K562 (cell line): ENCODE data around the gene PCK1.

Experiments used
- CBX5 ChIP-seq: IDR thresholded peaks from 2 replicates; pipeline ENCODE4 v1.6.1; 2014; ENCODE audit warnings: low read depth, borderline replicate concordance
- DNMT1 ChIP-seq: fragments of 450-650 bp; IDR thresholded peaks from 2 replicates; pipeline ENCODE4 v1.6.1; 2016; ENCODE audit warnings: antibody characterized with exemption, mild to moderate bottlenecking
- E2F1 ChIP-seq: sonication (generic); formaldehyde crosslinking; IDR thresholded peaks from 2 replicates; pipeline ENCODE4 v1.8.1; 2023; ENCODE audit warnings: mild to moderate bottlenecking, missing genetic modification reagents, moderate library complexity
- E2F3 ChIP-seq: fragments of 250-450 bp; sonication (Bioruptor Pico); IDR thresholded peaks from 2 replicates; pipeline ENCODE4 v1.4.0; 2020; ENCODE audit warnings: mild to moderate bottlenecking
- EP300 ChIP-seq: IDR thresholded peaks from 2 replicates; pipeline ENCODE4 v1.6.1; 2012; ENCODE audit warnings: low read length, improper control_type of control experiment
- HDAC2 ChIP-seq: fragments of 450-650 bp; IDR thresholded peaks from 2 replicates; pipeline ENCODE4 v1.6.1; 2016; ENCODE audit warnings: mild to moderate bottlenecking
- KDM1A ChIP-seq, 2 experiments: fragments of 450-650 bp; IDR thresholded peaks; 2 replicates each; pipeline ENCODE4 v1.6.1; 2016; ENCODE audit warnings: mild to moderate bottlenecking in 2 of 2
- NELFE ChIP-seq: IDR thresholded peaks from 2 replicates; pipeline ENCODE4 v1.6.1; 2011; ENCODE audit warnings: mild to moderate bottlenecking; ENCODE audit not compliant: insufficient read depth, insufficient read length
- POLR2AphosphoS5 ChIP-seq: IDR thresholded peaks from 2 replicates; pipeline ENCODE4 v1.6.1; 2011; ENCODE audit warnings: mild to moderate bottlenecking, low read depth, low read length, moderate library complexity; ENCODE audit not compliant: control insufficient read depth, insufficient read depth
- PURB ChIP-seq: sonication (generic); formaldehyde crosslinking; IDR thresholded peaks from 2 replicates; pipeline ENCODE4 v1.9.0; 2021; ENCODE audit warnings: low read depth, mild to moderate bottlenecking, missing genetic modification reagents
- ZNF23 ChIP-seq: fragments of 250-450 bp; sonication (Bioruptor Pico); IDR thresholded peaks from 2 replicates; pipeline ENCODE4 v1.4.0; 2020; ENCODE audit warnings: mild to moderate bottlenecking
- TF ChIP-seq, protein P1 (sequence below), 3 experiments: IDR thresholded peaks in 2 of 3; conservative IDR thresholded peaks in 1 of 3; 2 replicates each; pipeline ENCODE4 v1.5.1; 2011 to 2012; ENCODE audit warnings: low read length in 3 of 3, mild to moderate bottlenecking in 3 of 3, control low read depth in 2 of 3, improper control_type of control experiment in 1 of 3, inconsistent platforms in 1 of 3, low read depth in 1 of 3, mixed read lengths in 1 of 3, moderate library complexity in 1 of 3; ENCODE audit not compliant: insufficient read depth in 2 of 3

DNA sequence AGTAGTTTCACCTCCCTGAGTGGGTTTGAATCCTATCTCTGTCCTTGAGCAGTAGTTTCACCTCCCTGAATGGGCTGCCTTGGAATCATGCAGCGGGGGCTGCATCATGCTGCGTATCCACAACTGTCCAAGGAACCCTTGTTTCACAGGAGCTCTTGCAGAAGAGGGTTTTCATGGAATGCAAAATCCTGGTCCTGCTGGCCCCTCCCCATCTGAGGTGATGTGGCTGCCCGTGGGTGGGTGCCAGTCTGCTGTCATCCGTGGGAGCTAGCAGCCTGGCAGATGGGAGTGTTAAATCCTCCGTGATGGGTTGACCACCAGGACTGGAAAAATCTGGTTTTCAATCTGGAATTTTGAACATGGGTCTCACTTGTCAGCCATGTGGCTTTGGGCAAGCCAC lies 37.6 kb downstream of the PCK1 start:
- no peak for TF ChIP-seq EP300
- no peak for TF ChIP-seq E2F3 (CRISPR knock-in tag)
- TF ChIP-seq DNMT1: no peak
- no peak for TF ChIP-seq PURB (CRISPR knock-in tag)
- TF ChIP-seq HDAC2: no peak
- TF ChIP-seq KDM1A (IDR thresholded peaks at IDR 0.05): no peak
- no peak for TF ChIP-seq NELFE
- TF ChIP-seq ZNF23 (CRISPR knock-in tag): no peak
- TF ChIP-seq POLR2AphosphoS5: no peak
- TF ChIP-seq, protein P1, sequence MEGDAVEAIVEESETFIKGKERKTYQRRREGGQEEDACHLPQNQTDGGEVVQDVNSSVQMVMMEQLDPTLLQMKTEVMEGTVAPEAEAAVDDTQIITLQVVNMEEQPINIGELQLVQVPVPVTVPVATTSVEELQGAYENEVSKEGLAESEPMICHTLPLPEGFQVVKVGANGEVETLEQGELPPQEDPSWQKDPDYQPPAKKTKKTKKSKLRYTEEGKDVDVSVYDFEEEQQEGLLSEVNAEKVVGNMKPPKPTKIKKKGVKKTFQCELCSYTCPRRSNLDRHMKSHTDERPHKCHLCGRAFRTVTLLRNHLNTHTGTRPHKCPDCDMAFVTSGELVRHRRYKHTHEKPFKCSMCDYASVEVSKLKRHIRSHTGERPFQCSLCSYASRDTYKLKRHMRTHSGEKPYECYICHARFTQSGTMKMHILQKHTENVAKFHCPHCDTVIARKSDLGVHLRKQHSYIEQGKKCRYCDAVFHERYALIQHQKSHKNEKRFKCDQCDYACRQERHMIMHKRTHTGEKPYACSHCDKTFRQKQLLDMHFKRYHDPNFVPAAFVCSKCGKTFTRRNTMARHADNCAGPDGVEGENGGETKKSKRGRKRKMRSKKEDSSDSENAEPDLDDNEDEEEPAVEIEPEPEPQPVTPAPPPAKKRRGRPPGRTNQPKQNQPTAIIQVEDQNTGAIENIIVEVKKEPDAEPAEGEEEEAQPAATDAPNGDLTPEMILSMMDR (IDR thresholded peaks at IDR 0.05 in 2 of 3, conservative IDR thresholded peaks at IDR 0.05 in 1 of 3; ENCODE audit: insufficient read depth in 2 of 3, low read depth in 1 of 3, low read length in 3 of 3): no peak
- no peak for TF ChIP-seq E2F1
- TF ChIP-seq CBX5: no peak
